Activated effector memory CD4-positive, alpha-beta T cell treated with Interleukin-2 at 50 U/mL for 16 hours (primary cell): ENCODE results near the gene SRCAP.

ENCODE experiments used
- DNase-seq: peaks from one replicate; pipeline ENCODE4 v3.0.0-alpha.2; 2020

The SRCAP gene

GRCh38 chr16:30737794-30738648 lies 39.0 kb downstream of the SRCAP start:
- no peak for DNase-seq

- no peak for DNase-seq
Measured at GRCh38 chr16:30738984-30739951, 40.3 kb downstream of the SRCAP start.

DNA sequence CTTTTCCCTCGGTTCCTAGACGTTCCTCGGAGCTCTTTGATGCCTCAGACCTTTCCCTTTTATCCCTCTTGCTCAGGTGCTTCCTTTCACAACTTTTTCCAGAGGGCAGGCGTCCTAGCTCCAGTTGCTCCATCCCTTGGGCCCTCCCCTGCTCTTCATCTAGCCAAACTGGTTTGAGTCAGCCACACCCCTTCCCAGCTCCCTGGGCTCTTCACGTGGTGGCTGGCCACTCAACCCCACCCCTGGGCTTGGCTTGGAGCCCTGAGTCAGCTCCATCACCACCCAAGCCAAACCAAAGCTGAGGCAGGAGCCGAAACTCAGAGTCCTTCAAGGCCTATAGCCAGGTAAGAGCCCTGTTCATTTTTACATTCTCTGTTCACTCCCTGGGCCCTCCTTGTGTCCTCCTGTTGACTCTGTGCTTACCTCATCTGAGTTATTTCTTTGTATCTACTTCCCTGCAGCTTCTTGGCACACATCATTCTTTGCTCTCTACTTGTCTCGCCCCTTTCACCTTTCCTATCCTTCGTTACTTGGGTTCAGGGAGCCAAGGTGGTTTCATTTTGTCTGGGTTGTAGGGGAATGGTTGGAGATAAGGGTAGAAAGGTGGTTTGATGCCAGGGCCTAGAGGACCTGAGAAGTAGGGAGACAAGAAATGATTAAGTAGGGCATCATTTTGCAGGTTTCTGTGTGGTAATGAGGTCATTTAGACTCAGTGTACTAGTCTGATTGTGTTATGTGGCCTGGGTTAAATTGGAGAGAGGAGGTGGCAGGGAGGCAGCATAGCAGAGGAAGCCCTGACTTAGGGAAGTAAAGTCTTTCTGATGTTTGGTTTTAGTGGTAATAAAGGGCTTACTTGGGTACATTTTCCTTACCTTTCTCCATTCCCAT lies 41.6 kb downstream of the SRCAP start:
- no peak for DNase-seq

GRCh38 chr16:30741461-30741914 lies 42.5 kb downstream of the SRCAP start:
- no peak for DNase-seq

- DNase-seq: no peak
Measured at GRCh38 chr16:30743716-30744115, 44.7 kb downstream of the SRCAP start.

- DNase-seq: no peak
Measured at GRCh38 chr16:30744183-30744582, 45.2 kb downstream of the SRCAP start.

GRCh38 chr16:30745082-30745481 lies 46.1 kb downstream of the SRCAP start:
- no peak for DNase-seq

GRCh38 chr16:30746638-30747175 lies 47.7 kb downstream of the SRCAP start:
- DNase-seq: no peak

GRCh38 chr16:30747331-30747730 lies 48.4 kb downstream of the SRCAP start:
- DNase-seq: no peak

DNA sequence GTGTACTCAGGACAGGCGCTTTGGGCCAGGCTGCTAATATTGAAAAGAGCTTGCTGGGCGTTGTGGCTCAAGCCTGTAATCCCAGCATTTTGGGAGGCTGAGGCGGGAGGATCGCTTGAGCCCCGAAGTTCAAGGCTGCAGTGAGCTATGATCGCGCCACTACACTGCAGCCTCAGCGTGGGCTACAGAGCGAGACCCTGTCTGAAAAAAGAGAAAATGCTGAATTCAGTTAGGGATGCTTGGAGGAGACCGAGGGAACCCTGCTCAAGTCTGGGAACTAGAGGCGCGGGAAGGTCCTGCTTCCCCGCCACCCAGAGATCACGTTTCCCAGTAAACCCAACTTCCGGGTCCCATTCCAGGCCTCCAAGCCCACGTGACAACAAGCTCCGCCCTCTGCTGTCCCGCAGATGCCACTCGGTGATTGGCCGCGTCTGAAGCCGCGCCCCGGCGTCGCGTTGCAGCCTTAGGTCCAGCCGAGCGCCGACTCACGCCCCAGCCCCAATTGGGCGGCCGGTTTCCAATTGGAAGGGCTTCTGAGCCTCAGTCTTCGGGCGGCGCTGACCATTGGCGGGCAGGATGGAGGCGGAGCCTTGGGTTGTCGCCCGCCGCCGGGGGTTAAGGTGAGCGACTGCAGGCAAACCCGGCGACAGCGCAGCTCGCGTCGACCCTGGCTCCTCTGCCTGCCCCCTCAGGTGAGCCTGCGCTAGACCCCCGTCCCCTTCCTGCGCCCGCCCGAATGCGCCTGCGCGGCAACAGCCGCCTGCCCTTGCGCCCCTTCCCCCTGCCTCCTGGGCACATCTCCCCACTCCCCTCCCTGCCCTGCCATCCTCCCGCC lies 49.0 kb downstream of the SRCAP start, which contains the start of gene PHKG2:
Gene PHKG2 (plus strand): TSS at position 627 of the 835 bp plus-strand sequence. CDS start 396 bp downstream, outside the sequence.
- peak; percentile 96 for DNase-seq

- DNase-seq: no peak
Measured at GRCh38 chr16:30748634-30749445, 49.9 kb downstream of the SRCAP start.

GRCh38 chr16:30750201-30750600 lies 51.2 kb downstream of the SRCAP start:
- DNase-seq: no peak

- no peak for DNase-seq
Measured at GRCh38 chr16:30750876-30751465, 52.0 kb downstream of the SRCAP start.

GRCh38 chr16:30753596-30753995 lies 54.6 kb downstream of the SRCAP start:
- DNase-seq: no peak

DNA sequence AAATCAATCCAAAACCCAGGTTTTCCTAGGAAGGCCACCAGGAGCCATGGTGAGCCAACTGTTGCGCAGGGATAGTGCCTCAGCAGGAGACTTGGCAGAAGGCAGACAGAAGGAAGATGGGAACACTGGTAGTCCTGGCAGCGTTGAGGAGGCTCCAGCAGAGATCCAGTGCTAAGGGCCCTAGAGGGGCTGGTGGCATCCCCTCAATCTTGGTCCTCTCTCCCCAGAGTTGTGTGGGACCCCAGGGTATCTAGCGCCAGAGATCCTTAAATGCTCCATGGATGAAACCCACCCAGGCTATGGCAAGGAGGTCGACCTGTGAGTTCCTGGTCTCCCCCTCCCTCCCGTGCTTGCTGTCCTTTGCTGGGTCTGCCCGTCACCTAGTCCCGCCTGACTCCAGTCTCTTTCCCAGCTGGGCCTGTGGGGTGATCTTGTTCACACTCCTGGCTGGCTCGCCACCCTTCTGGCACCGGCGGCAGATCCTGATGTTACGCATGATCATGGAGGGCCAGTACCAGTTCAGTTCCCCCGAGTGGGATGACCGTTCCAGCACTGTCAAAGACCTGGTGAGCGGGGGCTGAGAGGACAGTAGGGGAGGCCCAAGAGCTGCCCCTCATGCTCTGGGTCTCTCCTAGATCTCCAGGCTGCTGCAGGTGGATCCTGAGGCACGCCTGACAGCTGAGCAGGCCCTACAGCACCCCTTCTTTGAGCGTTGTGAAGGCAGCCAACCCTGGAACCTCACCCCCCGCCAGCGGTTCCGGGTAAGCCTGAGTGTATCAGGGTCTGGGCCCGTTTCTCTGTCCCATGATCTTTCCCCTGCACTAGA lies 57.2 kb downstream of the SRCAP start:
- no peak for DNase-seq

- no peak for DNase-seq
Measured at GRCh38 chr16:30756781-30757100, 57.8 kb downstream of the SRCAP start.

DNA sequence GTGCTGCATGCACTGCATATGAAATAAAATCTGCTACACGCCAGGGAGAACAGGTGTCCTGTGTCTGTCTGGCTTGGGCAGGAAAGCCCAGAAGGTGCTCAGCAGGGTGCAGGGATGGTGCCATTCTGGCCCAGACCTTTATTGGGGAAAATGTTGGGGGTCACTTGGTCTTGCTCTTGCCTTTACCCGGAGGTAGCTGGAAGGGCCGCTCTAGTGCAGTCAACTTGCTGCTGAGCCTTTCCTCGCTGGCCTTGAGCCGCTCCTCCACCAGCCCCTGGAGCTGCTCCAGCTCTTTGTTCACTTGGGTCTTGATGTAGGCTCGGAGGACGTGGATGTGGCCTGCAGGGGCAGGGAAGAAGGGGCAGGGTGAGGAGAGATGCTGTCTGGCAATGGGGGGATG lies 58.3 kb downstream of the SRCAP start:
- no peak for DNase-seq

- no peak for DNase-seq
Measured at GRCh38 chr16:30758988-30759491, 60.1 kb downstream of the SRCAP start.
